K562 (cell line): ENCODE results near the gene EIF1B.

Experiments
- CTCF ChIP-seq, 3 experiments: IDR thresholded peaks in 2 of 3; conservative IDR thresholded peaks in 1 of 3; 2 replicates each; pipeline ENCODE4 v1.5.1; 2011 to 2012; ENCODE audit warnings: low read length in 3 of 3, mild to moderate bottlenecking in 3 of 3, control low read depth in 2 of 3, improper control_type of control experiment in 1 of 3, inconsistent platforms in 1 of 3, low read depth in 1 of 3, mixed read lengths in 1 of 3, moderate library complexity in 1 of 3; ENCODE audit not compliant: insufficient read depth in 2 of 3
- GATA2 ChIP-seq: sonication (generic); formaldehyde crosslinking; IDR thresholded peaks from 2 replicates; pipeline ENCODE4 v1.4.0; 2020; ENCODE audit warnings: mild to moderate bottlenecking, missing genetic modification reagents
- ILK ChIP-seq: fragments of 450-650 bp; IDR thresholded peaks from 2 replicates; pipeline ENCODE4 v1.6.1; 2016; ENCODE audit warnings: missing genetic modification characterization, low read depth, mild to moderate bottlenecking, missing compliant biosample characterization, moderate library complexity, borderline replicate concordance
- RAD21 ChIP-seq, 2 experiments: fragments of 250-450 bp in 1 of 2; fragments of 450-650 bp in 1 of 2; sonication (Bioruptor Pico) in 1 of 2; formaldehyde crosslinking in 1 of 2; IDR thresholded peaks in 1 of 2; conservative IDR thresholded peaks in 1 of 2; 2 replicates each; pipeline versions ENCODE4 v1.4.0 to v1.8.0; 2020 to 2022; ENCODE audit warnings: mild to moderate bottlenecking in 2 of 2, moderate library complexity in 1 of 2
- TFE3 ChIP-seq: fragments of 450-650 bp; formaldehyde crosslinking; IDR thresholded peaks from 2 replicates; pipeline ENCODE4 v1.4.0; 2020; ENCODE audit warnings: mild to moderate bottlenecking, mixed read lengths
- U2AF2 ChIP-seq: fragments of 200-400 bp; formaldehyde crosslinking; optimal IDR thresholded peaks from 2 replicates; pipeline ENCODE3; 2017; ENCODE audit warnings: low read depth, mild to moderate bottlenecking, low read length
- USF1 ChIP-seq: sonication (generic); formaldehyde crosslinking; IDR thresholded peaks from 2 replicates; pipeline ENCODE4 v1.9.0; 2022; ENCODE audit warnings: mild to moderate bottlenecking, missing genetic modification reagents
- ZNF384 ChIP-seq: IDR thresholded peaks from 2 replicates; pipeline ENCODE4 v1.6.1; 2012; ENCODE audit warnings: low read depth, low read length, improper control_type of control experiment
- ZNF589 ChIP-seq: fragments of 200-800 bp; sonication (Bioruptor generic); IDR thresholded peaks from 2 replicates; pipeline ENCODE4 v1.6.1; 2016; ENCODE audit warnings: low read depth, missing genetic modification characterization, missing compliant biosample characterization
- ZNF740 ChIP-seq, 3 experiments: fragments of 200-800 bp in 1 of 3; sonication (Bioruptor generic) in 1 of 3; sonication (generic) in 1 of 3; formaldehyde crosslinking in 1 of 3; IDR thresholded peaks; 2 replicates each; pipeline versions ENCODE4 v1.6.1 to v1.8.0; 2016 to 2022; ENCODE audit warnings: mild to moderate bottlenecking in 2 of 3, missing compliant biosample characterization in 2 of 3, missing genetic modification characterization in 2 of 3, missing genetic modification reagents in 1 of 3
- ZNF778 ChIP-seq: fragments of 450-650 bp; formaldehyde crosslinking; IDR thresholded peaks from 2 replicates; pipeline ENCODE4 v1.4.0; 2020; ENCODE audit warnings: mild to moderate bottlenecking, moderate library complexity

GRCh38 chr3:40309418-40309924 is at the start of gene EIF1B:
- TF ChIP-seq TFE3 (CRISPR knock-in tag), result peak; percentile 97
- TF ChIP-seq ZNF384, result peak; percentile 61; the same call in 1 of the 2 replicates
- peak; percentile 95 to 98 (median 96) for TF ChIP-seq CTCF (IDR thresholded peaks at IDR 0.05 in 2 of 3, conservative IDR thresholded peaks at IDR 0.05 in 1 of 3; ENCODE audit: insufficient read depth in 2 of 3, low read depth in 1 of 3, low read length in 3 of 3)
- no peak for TF ChIP-seq U2AF2
- TF ChIP-seq ZNF740 (CRISPR knock-in tag; IDR thresholded peaks at IDR 0.05), result no peak
- no peak for TF ChIP-seq ZNF740 (tag; IDR thresholded peaks at IDR 0.05)
- TF ChIP-seq ZNF589, result peak; percentile 89; the same call in 1 of the 2 replicates
- TF ChIP-seq ZNF778 (CRISPR knock-in tag), result no peak
- TF ChIP-seq GATA2 (CRISPR knock-in tag), result no peak
- peak; percentile 98 for TF ChIP-seq USF1 (CRISPR knock-in tag)
- TF ChIP-seq RAD21 (CRISPR knock-in tag; conservative IDR thresholded peaks at IDR 0.05 in 1 of 2, IDR thresholded peaks at IDR 0.05 in 1 of 2), result peak; percentile 64 to 74
- TF ChIP-seq ILK (tag), result no peak
